Measurements from ENCODE around the gene OR52N1.
A peak's percentile ranks its signal among the peaks of the same experiment; 100 is the strongest.

OR52N1 gene

DNA sequence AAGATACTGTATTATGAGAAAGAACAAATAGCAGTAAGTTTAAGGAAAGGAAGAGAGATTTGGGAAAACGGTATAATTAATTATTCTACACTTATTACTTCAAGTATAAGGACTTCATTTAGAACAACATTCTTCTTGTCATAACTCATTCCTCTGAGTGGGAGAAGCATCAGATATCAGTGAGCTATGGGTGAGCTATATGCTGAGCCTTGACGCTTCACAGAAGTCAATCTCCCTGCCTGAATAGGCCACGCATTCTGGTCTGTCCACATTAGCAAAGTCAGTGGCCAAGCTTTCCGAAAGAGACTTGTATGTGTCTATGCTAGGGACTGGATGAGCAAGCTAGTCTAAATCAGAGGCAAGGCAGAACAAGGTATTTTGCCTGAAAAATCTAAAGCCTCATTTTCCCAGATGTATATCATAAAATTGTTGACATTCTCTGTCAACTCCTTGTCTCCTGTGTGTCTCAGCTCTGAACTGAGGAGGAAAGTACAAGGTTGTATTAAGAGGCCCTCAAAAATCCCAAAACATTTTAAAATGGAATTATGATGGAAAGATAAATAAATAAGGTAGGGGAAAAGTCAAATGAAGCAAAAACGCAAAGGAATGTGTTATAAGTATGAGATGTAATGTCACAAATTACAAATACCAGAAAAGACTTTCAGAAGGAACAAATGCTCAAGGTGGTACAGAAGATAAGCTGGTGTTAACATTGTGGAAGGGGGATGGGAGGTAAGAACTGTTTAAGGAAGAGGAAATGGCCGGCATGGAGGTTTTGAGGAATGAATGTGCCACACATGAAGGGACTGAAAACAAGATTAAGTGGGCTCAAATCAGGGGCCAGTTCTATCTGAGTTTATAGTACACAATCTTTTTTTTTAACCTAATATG lies 19.1 kb upstream of the OR52N1 start:
- H3K9me2 ChIP-seq (replicated peaks; ENCODE audit: insufficient read depth, low read length): no peaks in the 10 kb centered on the region
- H3K79me2 ChIP-seq (ENCODE audit: low read length): no peaks in the 10 kb centered on the region
- no peaks in the 10 kb centered on the region for H3F3A ChIP-seq (ENCODE audit: insufficient read depth, low read length)
- DNase-seq: no peak
- no peak overlapping the region for H3K27ac ChIP-seq (ENCODE audit: low read length)
- no peaks in the 10 kb centered on the region for H3K9me3 ChIP-seq (replicated peaks; ENCODE audit: insufficient read depth, low read length)
- no peak overlapping the region for H3K9ac ChIP-seq (ENCODE audit: low read length)
- no peaks in the 10 kb centered on the region for H3K27me3 ChIP-seq (replicated peaks; ENCODE audit: insufficient read depth, low read length)
- no peak for TF ChIP-seq CTCF (IDR thresholded peaks at IDR 0.05; ENCODE audit: low read length)
- TF ChIP-seq EZH2phosphoT487 (IDR thresholded peaks at IDR 0.05; ENCODE audit: low read length): no peak
- TF ChIP-seq EZH2 (optimal IDR thresholded peaks at IDR 0.05; ENCODE audit: low read depth, low read length): no peak
- no peaks in the 10 kb centered on the region for H3K36me3 ChIP-seq (replicated peaks; ENCODE audit: insufficient read depth, low read length)
- no peak overlapping the region for H3K4me2 ChIP-seq (ENCODE audit: low read depth, low read length)
- H2AFZ ChIP-seq (ENCODE audit: low read length): no peak overlapping the region
- no peak overlapping the region for H3K4me3 ChIP-seq (ENCODE audit: low read length)
- H4K20me1 ChIP-seq (ENCODE audit: insufficient read depth, low read length): no peaks in the 10 kb centered on the region
- no peaks in the 10 kb centered on the region for H3K4me1 ChIP-seq (ENCODE audit: low read length)

DNA sequence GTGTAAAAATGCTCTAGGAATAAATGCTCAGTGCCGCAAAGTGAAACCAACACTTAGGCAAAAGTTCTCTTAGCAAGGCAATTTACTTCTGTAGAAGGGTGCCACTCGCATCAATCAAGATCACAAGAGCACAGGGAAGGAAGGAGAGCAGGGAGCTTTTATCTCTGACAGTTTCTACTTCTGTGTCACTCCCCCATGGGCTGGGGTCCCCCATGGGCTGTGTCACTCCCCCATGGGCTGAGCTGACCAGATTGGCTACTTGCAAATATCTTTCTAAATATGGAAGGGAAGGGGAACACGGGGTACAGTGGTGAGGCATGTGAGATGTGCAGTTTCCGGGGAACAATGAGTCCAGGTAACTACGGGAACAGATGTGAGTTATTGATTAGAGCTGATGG lies 18.1 kb upstream of the OR52N1 start:
- H3K27ac ChIP-seq (ENCODE audit: low read length): no peak overlapping the region
- peak overlapping the region; percentile 86 for H3K4me2 ChIP-seq (ENCODE audit: low read depth, low read length)
- H3K9me3 ChIP-seq (replicated peaks; ENCODE audit: insufficient read depth, low read length): no peaks in the 10 kb centered on the region
- H3K4me3 ChIP-seq (ENCODE audit: low read length): peak overlapping the region; percentile 79
- peak overlapping the region; percentile 39; the same call in 1 of the 2 replicates for H3K9ac ChIP-seq (ENCODE audit: low read length)
- no peaks in the 10 kb centered on the region for H3K36me3 ChIP-seq (replicated peaks; ENCODE audit: insufficient read depth, low read length)
- TF ChIP-seq EZH2 (optimal IDR thresholded peaks at IDR 0.05; ENCODE audit: low read depth, low read length) (no peak), CTCF (IDR thresholded peaks at IDR 0.05; ENCODE audit: low read length) (no peak), EZH2phosphoT487 (IDR thresholded peaks at IDR 0.05; ENCODE audit: low read length) (no peak)
- peak overlapping the region; percentile 91 for H2AFZ ChIP-seq (ENCODE audit: low read length)
- H4K20me1 ChIP-seq (ENCODE audit: insufficient read depth, low read length): no peaks in the 10 kb centered on the region
- no peaks in the 10 kb centered on the region for H3F3A ChIP-seq (ENCODE audit: insufficient read depth, low read length)
- no peaks in the 10 kb centered on the region for H3K79me2 ChIP-seq (ENCODE audit: low read length)
- no peaks in the 10 kb centered on the region for H3K9me2 ChIP-seq (replicated peaks; ENCODE audit: insufficient read depth, low read length)
- no peaks in the 10 kb centered on the region for H3K4me1 ChIP-seq (ENCODE audit: low read length)
- peak; percentile 25 for DNase-seq
- no peaks in the 10 kb centered on the region for H3K27me3 ChIP-seq (replicated peaks; ENCODE audit: insufficient read depth, low read length)

- DNase-seq: peak; percentile 75
- Histone ChIP-seq H3K79me2 (ENCODE audit: low read length) (no peaks in the 10 kb centered on the region), H3K9me2 (replicated peaks; ENCODE audit: insufficient read depth, low read length) (no peaks in the 10 kb centered on the region), H4K20me1 (ENCODE audit: insufficient read depth, low read length) (no peaks in the 10 kb centered on the region), H3K27ac (ENCODE audit: low read length) (no peak within 1 kb of the TSS), H3K9me3 (replicated peaks; ENCODE audit: insufficient read depth, low read length) (no peaks in the 10 kb centered on the region), H3K27me3 (replicated peaks; ENCODE audit: insufficient read depth, low read length) (no peaks in the 10 kb centered on the region), H3K9ac (ENCODE audit: low read length) (peak within 1 kb of the TSS; percentile 39; the same call in 1 of the 2 replicates), H2AFZ (ENCODE audit: low read length) (peak within 1 kb of the TSS; percentile 91), H3K36me3 (replicated peaks; ENCODE audit: insufficient read depth, low read length) (no peaks in the 10 kb centered on the region), H3F3A (ENCODE audit: insufficient read depth, low read length) (no peaks in the 10 kb centered on the region), H3K4me2 (ENCODE audit: low read depth, low read length) (peak within 1 kb of the TSS; percentile 86), H3K4me1 (ENCODE audit: low read length) (no peaks in the 10 kb centered on the region), H3K4me3 (ENCODE audit: low read length) (peak within 1 kb of the TSS; percentile 79)
- no peak for TF ChIP-seq EZH2phosphoT487 (IDR thresholded peaks at IDR 0.05; ENCODE audit: low read length)
- peak; percentile 82 for TF ChIP-seq CTCF (IDR thresholded peaks at IDR 0.05; ENCODE audit: low read length)
Observed at GRCh38 chr11:5808500-5809121, 17.5 kb upstream of the OR52N1 start, which contains the start of gene OR52N2. TSS of gene OR52N2 (plus strand) at chr11:5808924. CDS start at chr11:5820336, 11,412 bp downstream.
